Fibroblast of skin of back (primary cell): ENCODE results near the gene OSBPL9.
"Not testable (repeated sequence)": the region's sequence is repeated elsewhere in the genome, so short reads cannot be mapped to it uniquely, and the experiment has no call there.

Source experiments
- DNase-seq: peaks from one replicate; pipeline ENCODE4 v3.0.0-alpha.2; 2013

Gene OSBPL9

DNA sequence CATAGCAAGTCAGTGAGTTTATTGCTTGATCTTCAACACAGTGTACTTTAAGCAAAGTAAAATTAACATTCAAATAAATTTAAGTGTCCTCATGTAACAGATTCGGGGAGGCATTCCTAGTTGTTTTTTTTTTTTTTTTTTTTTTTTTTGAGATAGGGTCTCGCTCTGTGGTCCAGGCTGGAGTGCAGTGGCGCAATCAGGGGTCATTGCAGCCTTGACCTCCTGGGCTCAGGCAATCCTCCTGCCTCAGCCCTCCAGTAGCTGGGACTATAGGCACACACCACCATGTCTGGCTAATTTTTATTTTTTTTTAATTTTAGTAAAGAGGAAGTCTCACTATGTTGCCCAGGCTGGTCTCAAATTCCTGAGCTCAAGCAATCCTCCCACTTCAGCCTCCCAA lies 22.8 kb downstream of the OSBPL9 start:
- DNase-seq = no peak

DNA sequence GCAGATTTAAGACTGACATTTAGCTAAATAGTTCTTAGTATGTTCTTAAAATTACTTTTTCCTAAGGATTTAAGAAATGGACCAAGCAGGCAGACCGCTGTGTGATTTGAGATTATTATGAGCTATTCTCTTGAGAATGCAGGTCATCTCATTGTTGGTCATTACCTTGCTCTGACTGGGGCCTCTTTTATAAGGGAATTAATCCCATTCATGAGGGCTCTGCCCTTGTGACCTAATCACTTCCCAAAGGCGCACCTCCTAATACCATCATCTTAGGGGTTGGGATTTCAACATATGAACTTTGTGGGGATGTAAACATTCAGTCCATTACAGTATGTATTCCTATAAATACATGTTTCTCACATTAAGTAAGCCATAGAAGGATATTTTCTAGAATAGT lies 24.2 kb downstream of the OSBPL9 start:
- DNase-seq = no peak

DNA sequence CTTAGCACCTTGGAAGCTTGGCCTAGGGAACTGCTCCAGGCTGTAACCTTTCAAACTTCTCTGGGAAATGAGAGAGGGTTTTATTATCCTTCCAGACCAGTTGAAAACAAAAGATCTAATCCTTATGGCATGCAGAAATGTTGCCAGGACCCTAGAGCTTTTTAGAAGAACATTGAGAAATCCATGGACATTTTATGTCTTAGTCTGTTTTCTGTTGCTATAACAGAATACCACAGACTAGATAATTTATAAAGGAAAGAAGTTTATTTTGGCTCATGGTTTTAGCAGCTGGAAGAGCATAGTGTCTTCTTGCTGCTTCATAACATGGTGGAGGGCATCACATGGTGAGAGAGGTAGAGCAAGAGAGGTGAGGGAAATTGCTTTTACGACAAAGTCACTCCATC lies 25.8 kb downstream of the OSBPL9 start:
- DNase-seq = peak; percentile 97

DNA sequence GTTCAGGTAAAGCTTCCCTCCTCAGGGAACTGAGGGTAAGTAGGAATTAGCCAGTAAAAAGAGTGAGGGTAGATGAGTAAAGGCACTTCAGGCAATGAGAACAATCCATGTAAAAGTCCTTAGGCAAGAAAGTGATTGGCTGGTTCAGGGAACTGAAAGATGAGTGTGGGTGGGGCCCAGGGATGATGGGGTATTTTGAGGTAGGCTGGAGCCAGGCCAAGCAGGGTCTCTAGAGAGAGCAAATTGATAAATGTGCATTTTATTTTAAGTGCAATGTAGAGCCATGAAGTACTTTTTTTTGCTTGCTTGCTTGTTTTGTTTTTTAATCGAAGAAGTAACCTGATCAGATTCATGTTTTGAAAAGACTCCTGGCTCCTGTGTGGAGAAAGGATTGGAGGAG lies 26.5 kb downstream of the OSBPL9 start:
- DNase-seq = no peak

DNA sequence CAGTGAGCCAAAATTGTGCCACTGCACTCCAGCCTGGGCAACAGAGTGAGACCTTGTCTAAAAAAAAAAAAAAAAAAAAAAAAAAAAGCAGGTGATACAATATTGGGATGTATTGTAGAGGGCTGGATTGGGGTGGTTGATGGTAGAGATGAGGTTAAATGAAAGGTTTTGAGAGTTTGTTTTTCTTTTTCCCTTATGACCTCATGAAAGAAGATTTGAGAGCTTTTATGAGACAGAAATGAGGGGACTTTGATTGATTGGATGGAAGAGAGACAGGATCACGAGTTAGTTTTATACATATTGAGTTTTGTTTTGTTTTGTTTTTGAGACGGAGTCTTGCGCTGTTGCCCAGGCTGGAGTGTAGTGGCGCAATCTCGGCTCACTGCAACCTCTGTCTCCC lies 27.1 kb downstream of the OSBPL9 start:
- no peak for DNase-seq

DNA sequence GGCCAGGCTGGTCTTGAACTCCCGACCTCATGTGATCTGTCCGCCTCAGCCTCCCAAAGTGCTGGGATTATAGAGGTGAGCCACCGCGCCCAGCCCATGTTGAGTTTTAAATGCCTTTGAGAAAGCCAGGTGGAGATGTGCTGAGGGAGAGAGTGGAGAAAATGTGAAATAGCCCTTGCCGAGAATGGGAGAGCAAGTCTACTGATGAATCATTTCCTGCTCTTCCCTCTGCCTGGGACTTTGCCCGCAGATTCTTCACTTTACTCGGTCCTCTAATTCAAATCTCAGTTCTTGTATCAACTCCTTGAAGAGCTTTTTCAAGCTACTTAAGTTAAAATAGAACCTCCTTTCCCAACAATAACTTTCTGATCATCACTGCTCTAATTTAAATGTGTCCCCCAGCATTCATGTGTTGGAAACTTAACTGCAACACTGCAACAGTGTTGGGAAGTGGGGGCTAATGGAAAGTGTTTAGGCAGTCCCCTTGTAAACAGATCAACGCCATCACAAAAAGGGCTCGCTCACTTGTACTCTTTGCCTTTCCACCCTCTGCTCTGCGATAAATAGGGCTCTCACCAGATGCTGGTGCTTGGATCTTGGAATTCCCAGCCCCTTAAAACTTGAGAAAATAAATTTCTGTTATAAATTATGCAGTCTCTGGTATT lies 27.8 kb downstream of the OSBPL9 start:
- DNase-seq = peak; percentile 83

DNA sequence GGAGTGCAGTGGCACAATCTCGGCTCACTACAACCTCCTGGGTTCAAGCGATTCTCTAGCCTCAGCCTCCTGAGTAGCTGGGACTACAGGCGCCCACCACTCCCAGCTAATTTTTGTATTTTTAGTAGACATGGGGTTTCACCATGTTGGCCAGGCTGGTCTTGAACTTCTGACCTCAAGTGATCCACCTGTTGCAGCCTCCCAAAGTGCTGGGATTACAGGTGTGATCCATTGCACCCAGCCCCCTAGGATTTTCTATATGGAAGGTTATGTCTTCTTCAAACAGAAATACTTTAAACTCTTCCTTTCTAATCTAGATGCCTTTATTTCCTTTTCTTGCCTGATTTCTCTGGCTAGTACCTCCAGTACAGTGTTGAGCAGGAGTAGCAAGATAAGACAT lies 29.7 kb downstream of the OSBPL9 start:
- DNase-seq = not testable (repeated sequence)

DNA sequence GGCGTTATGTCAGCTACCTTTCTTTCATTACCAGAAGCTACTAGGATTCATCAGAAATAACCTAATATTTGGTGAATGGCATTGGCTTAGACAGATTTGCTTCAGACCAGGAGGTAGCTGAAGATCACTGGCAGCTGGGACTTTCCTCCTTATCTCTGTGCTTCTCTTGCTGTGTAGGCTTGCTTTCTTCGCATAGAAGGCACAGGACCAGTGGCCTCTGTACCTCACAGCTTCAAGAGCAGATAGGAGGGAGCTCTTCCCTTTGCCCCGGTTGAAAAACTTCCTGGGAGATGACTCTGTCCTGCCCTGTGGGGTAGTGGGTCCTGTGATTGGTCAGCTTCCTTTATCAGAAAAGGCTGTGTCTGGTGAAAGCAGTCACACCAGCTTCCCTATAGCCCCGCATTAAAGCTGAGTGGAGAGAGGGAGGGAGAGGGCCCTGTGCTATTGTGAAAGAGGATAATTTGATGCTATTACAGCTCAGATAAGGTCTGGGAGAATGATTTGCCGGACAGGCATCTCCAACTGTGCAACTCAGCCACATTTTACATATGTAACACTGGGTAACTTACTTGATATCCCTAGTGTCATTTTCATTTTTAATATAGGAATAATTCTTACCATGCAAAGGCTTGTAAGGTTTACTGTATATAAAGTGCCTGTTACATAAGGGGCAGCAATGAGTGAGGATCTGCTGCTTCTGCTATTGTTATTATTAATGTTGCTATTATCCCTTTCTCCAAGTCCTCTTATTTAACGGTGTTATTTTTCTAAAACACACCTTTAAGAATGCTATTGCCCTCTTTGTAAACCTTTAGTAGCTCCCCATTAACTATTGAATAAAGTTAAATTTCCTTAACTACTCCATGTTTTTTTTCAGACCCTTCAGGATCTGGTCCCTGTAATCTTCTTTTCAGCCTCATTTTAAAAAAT lies 31.6 kb downstream of the OSBPL9 start:
- peak; percentile 82 for DNase-seq

DNA sequence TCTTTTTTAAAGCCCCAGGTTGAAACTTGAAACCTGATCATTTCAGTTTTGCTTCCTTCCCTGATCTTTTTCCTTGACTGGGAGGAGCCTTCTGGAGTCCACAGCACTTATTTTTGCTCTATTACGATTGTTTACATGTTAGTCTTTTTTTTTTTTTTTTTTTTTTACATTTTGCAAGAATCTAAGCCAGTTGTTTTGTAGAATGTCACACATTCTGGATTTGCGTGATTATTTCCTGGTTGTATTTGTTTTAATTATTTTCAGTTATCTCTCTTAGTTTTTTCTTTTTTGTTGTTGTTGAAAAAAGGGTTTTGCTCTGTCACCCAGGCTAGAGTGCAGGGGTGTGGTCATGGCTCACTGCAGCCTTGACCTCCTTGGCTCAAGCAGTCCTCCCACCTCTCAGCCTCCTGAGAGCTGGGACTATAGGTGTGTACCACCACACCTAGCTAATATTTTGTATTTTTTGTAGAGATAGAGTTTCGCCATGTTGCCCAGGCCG lies 32.8 kb downstream of the OSBPL9 start:
- DNase-seq = no peak

DNA sequence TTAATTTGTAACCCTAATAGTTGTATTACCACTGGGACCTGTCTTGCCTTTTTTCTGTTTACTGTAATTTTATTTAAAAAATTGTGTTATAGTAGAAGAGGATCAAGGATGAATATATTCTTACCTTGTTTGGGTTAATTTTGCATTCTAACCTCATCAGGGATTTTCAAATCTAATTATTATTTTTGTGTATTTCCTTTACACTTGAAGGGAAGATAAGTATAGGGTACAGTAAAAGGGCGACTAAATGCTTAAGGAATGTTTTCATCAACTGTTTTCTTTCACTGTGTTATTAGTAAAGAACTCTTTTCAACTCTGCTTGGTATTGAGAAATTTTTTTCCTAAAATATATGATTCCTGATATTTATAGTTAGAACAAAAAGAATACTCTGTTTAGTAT lies 33.3 kb downstream of the OSBPL9 start:
- no peak for DNase-seq

DNA sequence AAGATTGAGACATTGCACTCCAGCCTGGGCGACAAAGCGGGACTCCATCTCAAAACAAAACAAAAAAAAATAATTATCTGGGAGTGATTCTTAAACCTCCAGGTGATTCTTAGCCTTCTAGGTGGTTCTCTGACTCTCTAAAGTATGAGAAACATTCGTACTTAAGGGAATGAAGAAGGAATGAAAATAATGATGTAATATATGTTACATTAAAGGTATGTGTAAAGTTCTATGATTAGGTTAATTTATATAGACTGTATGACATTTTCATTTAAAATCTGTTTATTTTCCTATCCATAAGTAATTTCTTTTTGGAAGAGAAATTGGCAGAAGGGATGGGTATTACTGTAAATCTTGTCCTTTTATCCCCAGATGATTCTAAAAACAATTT lies 34.7 kb downstream of the OSBPL9 start:
- DNase-seq = no peak

DNA sequence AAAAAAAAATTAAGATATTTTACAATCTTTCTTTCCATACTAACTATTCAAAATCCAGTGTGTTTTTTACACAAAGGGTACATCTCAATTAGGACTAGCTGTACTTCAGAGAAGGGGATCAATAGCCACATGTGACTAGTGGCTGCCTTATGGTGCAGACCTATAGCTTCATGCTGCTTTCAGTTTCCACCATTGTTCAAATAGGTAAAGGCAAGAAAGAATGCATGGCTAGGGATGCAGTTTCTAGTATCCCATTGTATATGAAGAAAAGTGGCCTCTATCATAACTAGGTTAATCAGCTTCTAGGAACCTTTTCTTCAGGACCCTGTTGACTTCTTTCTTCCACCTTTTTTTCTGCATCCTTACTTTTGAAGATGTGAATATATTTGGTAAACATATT lies 35.7 kb downstream of the OSBPL9 start:
- no peak for DNase-seq

DNA sequence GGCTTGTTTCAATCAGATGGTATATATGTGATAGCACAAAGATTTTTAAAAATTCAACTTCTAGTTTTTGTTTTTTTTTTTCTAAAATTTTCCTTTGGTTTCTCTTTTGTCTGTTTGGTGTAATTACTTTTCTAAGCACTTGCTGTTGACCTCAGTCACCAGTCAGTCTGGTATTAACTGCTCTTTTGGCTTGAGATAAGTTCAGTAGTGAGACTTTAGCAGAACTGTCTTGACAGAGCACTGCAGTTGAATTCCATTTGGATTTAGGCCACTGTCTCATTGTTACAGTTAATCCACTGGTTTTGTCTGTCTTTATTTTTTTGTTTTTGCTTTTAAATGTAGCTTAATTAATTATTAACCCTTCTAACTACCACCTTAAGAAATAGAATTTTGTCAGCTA lies 36.2 kb downstream of the OSBPL9 start:
- no peak for DNase-seq

DNA sequence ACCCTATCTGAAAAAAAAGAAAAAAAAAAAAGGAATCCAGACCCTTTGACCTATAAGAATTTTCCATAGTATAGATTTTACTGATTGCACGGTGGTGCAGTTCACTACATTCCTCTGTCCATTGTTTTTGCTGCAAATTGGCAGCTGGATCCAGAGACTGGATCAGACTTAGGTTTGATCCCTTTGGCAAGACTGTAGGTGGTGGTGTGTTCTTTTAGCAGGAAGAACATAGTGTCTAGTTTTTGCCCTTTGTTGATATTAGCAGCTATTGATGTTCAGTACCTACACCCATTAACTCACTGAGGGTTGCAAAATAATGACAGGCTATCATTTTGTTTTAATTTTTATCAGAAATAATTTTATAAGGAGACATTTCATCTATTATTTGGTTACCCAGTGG lies 37.1 kb downstream of the OSBPL9 start:
- DNase-seq = no peak

DNA sequence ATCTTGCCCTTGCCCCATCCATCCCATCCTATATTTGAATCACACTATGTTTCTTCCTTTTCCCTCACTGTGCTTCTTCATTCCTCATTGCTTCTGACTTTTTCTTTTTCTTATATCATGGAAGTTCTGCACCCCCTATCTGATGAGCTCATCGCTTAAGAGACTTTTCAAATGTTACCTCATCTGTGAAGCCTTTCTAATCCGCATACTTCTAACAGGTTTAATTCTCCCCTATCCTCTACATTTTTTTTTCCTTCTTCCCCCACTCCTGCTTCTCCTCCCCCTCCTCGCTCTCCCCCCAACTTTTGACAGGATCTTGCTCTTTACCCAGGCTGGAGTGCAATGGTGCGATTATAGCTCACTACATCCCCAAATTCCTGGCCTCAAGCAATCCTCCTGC lies 39.5 kb downstream of the OSBPL9 start:
- no peak for DNase-seq

DNA sequence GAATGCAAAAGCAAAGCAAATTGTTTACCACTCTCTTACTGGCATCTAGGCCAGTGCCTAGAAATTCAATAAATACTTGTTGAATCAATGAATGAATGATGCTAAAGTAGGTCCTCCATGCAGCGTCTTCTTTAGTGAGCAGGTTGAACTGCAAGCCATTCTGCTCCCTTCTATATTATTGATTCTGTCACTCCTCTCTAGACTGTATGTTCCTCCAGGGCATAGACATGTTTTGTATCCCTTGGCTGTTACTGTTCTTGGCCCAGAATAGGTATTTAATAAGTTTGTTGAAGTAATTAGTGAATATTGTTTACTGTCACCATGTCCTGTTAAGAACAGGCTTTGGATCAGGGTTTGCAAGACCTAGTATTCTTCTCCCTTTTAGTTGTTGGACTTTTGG lies 43.7 kb downstream of the OSBPL9 start:
- no peak for DNase-seq

DNA sequence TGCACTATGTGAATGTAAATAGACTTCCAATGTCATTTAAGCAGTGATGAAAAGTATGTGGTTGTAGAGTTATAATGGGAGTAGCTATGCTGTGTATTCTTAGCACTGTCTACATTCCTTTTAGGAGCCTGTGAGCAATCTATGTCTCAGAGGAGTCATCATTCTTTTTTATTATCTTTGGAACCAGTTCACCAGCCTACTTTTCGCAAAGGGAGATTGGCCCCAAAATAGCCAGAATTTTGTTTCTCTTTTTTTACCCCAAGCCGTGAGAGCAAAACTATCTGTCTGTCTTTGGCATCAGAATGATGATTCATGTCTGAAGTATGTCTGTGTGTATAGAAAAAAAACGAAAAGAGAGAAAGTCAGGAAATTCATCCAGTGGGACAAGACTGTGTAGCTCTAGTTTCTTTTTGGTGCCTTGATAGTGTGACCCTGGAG lies 44.2 kb downstream of the OSBPL9 start:
- peak; percentile 99 for DNase-seq

DNA sequence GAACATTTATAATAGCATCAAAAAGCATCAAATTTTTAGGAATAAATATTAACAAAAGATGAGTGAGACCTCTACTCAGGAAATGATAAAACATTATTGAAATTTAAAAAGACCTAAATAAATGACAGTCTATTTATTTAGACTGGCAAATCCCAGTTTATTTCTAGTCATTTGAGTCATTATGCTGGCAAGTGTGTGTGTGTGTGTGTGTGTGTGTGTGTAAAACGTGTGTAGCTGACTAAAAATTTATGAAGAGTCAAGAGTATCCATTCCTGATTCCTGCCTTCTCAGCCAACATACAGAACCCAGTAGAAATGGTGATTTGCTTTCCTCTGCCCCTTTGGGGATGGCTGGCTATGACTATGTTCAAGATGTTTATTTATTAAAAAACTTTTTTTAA lies 46.2 kb downstream of the OSBPL9 start:
- peak; percentile 62 for DNase-seq

DNA sequence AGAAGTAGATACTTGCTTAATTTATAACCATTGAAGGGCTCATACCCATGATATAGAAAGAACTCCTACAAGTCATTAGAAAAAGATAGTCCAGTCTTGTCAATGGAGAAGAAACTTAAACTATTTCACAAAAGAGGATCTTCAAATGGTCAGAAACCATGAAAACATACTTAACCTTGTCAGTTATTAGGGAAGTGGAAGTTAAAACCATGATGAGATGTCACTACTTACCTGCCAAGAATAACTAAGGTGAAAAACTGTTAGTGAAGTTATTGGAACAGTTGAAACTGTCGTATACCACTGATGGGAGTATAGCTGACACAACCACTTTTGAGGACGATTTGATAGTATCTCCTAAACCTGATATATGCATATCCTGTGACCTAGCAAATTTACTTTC lies 46.8 kb downstream of the OSBPL9 start:
- DNase-seq = no peak

DNA sequence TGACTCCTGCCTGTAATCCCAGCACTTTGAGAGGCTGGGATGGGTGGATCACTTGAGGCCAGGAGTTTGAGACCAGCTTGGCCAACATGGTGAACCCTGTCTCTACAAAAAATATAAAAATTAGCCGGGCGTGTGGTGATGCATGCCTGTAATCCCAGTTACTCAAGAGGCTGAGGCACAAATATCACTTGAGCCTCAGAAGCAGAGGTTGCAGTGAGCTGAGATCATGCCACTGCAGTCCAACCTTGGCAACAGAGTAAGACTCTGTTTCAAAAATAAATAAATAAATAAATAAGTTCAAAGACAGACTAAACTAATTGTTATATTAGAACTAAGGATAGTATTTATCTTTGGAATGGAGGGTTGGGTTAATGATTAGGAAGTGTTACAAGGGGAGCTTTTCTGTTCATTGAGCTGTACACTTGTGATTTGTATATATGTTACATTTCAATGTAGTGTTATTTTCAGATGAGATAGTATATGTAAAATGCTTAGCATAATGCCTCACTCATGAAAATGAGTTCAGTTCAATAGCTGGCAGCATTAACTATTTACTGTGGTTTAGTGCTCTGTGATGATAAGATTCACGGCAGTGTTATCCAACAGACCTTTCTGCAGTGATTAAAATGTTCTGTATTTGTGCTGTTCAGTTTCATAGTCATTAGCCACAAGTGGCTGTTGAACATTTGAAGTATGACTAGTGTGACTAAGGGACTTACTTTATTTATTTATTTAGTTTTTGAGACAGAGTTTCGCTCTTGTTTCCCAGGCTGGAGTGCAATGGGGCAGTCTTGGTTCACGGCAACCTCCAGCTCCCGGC lies 47.7 kb downstream of the OSBPL9 start:
- peak; percentile 85 for DNase-seq

DNA sequence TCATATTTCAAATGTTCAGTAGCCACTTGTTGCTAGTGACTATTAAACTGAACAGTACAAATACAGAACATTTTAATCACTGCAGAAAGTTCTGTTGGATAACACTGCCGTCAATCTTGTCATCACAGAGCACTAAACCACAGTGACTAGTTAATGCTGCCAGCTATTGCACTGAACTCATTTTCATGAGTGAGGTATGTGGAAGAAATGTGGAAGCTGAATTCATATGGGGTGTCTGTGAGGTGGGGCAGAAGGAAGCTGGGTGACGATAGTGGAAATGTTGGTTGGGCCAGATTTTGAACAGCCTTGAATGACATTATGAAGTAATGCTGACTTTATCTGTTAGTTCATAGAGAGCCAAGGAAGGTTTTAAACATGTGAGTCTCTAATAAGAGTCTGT lies 49.6 kb downstream of the OSBPL9 start:
- DNase-seq = peak; percentile 85

DNA sequence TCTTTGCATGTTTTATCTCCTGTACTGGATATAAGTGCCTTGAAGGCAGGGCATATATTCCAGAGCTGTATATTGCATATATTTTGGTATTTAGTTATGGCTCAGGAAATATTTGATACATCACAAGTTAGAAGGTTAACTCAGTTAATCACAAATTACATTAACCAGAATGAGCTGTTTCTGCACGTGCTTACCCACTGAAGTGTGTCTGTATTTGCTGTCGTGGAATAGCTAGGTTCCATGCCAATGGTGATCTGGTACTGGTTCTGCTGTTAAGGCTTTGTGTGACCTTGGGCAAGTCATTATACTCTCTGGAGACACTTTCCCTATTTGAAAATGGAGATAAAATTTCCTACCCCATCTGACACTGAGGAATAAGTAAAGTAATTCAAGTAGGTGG lies 50.7 kb downstream of the OSBPL9 start:
- DNase-seq = no peak

DNA sequence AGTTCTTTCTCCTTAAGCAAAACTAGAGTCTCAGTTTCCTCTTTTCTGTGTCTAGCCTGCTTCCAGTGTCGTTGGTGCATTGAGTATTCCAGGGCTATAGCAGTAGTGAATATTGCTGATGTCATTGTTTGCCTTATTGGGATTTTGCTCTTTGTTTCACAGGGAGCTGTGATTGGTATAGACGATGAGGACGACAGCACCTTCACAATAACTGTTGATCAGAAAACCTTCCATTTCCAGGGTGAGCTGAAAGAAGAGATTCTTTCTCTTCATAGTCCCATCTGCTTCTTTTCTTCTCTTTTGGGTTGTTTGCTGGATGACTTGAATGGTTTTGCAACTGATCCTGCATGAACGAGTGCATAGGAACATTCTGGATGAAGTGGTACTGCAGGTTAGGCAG lies 52.4 kb downstream of the OSBPL9 start:
- no peak for DNase-seq
